Tibial artery (tissue), 4 donors: Measurements from ENCODE around the gene BET1.

Experiments
- DNase-seq, 2 donors: peaks; one replicate each; pipeline ENCODE4 v3.0.0-alpha.2; 2019
- H3K27ac ChIP-seq, 2 donors: fragments of 200-600 bp; sonication (generic) in 1 of 2; 1 replicate in 1 of 2; 2 replicates in 1 of 2; pipeline ENCODE4 v1.5.1; 2018 to 2019; ENCODE audit warnings: mild to moderate bottlenecking in 1 of 2
- H3K27me3 ChIP-seq, 2 donors: fragments of 200-600 bp; sonication (generic) in 1 of 2; one replicate each; pipeline versions ENCODE4 v1.5.1 to v1.6.0; 2016 to 2019
- H3K36me3 ChIP-seq, 3 donors: fragments of 200-600 bp; sonication (generic) in 2 of 3; one replicate each; pipeline ENCODE4 v1.5.1; 2016 to 2019; ENCODE audit warnings: mild to moderate bottlenecking in 2 of 3
- H3K4me1 ChIP-seq, 4 donors: fragments of 200-600 bp; sonication (generic) in 2 of 4; 1 replicate in 3 of 4; 2 replicates in 1 of 4; pipeline ENCODE4 v1.5.1; 2016 to 2019
- H3K4me3 ChIP-seq, 2 donors: fragments of 200-600 bp; sonication (generic) in 1 of 2; 1 replicate in 1 of 2; 2 replicates in 1 of 2; pipeline ENCODE4 v1.5.1; 2018 to 2019; ENCODE audit warnings: mild to moderate bottlenecking in 2 of 2
- H3K9me3 ChIP-seq, 3 donors: fragments of 200-600 bp; sonication (generic) in 1 of 3; one replicate each; pipeline ENCODE4 v1.5.1; 2016 to 2019
- intact Hi-C: fragments of 100-400 bp; cut with DNase I; formaldehyde crosslinking; loops from one replicate; pipeline ENCODE4 v1.15.0; 2023; ENCODE audit warnings: low total_unique reads
- TF ChIP-seq, protein P1 (sequence below), 2 experiments: fragments of 200-600 bp in 1 of 2; fragments of 450-650 bp in 1 of 2; IDR thresholded peaks; one replicate each; pipeline ENCODE4 v1.5.1; 2017 to 2019; ENCODE audit warnings: antibody characterized with exemption in 2 of 2, mild to moderate bottlenecking in 1 of 2, moderate library complexity in 1 of 2

BET1 gene

GRCh38 chr7:93981480-93981874 lies 22.7 kb downstream of the BET1 start:
- no peak for DNase-seq
- Histone ChIP-seq H3K27me3 (no peaks in the 10 kb centered on the region), H3K4me3 (no peak overlapping the region), H3K9me3 (no peaks in the 10 kb centered on the region), H3K4me1 (no peaks in the 10 kb centered on the region), H3K27ac (no peak overlapping the region), H3K36me3 (no peaks in the 10 kb centered on the region)
- TF ChIP-seq, protein P1, sequence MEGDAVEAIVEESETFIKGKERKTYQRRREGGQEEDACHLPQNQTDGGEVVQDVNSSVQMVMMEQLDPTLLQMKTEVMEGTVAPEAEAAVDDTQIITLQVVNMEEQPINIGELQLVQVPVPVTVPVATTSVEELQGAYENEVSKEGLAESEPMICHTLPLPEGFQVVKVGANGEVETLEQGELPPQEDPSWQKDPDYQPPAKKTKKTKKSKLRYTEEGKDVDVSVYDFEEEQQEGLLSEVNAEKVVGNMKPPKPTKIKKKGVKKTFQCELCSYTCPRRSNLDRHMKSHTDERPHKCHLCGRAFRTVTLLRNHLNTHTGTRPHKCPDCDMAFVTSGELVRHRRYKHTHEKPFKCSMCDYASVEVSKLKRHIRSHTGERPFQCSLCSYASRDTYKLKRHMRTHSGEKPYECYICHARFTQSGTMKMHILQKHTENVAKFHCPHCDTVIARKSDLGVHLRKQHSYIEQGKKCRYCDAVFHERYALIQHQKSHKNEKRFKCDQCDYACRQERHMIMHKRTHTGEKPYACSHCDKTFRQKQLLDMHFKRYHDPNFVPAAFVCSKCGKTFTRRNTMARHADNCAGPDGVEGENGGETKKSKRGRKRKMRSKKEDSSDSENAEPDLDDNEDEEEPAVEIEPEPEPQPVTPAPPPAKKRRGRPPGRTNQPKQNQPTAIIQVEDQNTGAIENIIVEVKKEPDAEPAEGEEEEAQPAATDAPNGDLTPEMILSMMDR (IDR thresholded peaks at IDR 0.05) = no peak
- intact Hi-C loops = no loop called here

GRCh38 chr7:93980744-93981479 lies 23.2 kb downstream of the BET1 start:
- Histone ChIP-seq H3K36me3 (no peaks in the 10 kb centered on the region), H3K27ac (no peak overlapping the region), H3K4me3 (no peak overlapping the region), H3K27me3 (no peaks in the 10 kb centered on the region), H3K4me1 (no peaks in the 10 kb centered on the region), H3K9me3 (no peaks in the 10 kb centered on the region)
- no peak for DNase-seq
- TF ChIP-seq, protein P1 (IDR thresholded peaks at IDR 0.05) = no peak
- intact Hi-C loops = no loop called here

GRCh38 chr7:93977211-93977950 lies 26.8 kb downstream of the BET1 start:
- DNase-seq = no peak
- Histone ChIP-seq H3K4me1 (no peaks in the 10 kb centered on the region), H3K27me3 (no peaks in the 10 kb centered on the region), H3K9me3 (no peaks in the 10 kb centered on the region), H3K4me3 (no peak overlapping the region), H3K36me3 (no peaks in the 10 kb centered on the region), H3K27ac (no peak overlapping the region)
- intact Hi-C loops = no loop called here
- TF ChIP-seq, protein P1 (IDR thresholded peaks at IDR 0.05) = no peak

DNA sequence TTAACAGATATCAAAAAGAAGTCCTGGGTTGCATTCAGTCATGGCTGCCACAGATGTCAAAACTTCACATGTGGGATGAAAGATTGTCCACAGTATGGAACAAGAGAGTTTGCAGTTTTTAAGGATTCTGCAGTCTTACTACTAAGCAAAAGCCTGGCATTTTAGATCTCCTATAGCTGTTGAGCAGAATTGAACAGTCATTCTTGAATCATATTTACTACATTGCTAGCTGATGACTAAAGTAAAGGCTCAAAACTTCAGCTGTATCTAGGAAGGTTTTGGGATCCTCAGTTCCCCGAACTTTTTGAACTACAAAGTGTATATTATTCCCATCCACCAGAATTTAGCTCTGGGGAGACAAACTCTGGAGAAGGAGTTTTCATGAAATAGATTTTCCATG lies 31.0 kb downstream of the BET1 start:
- no peak overlapping the region for H3K4me3 ChIP-seq
- H3K9me3 ChIP-seq = no peaks in the 10 kb centered on the region
- no peaks in the 10 kb centered on the region for H3K4me1 ChIP-seq
- no peak overlapping the region for H3K27ac ChIP-seq
- TF ChIP-seq, protein P1 (IDR thresholded peaks at IDR 0.05) = no peak
- no peak for DNase-seq
- H3K36me3 ChIP-seq = no peaks in the 10 kb centered on the region
- H3K27me3 ChIP-seq = no peaks in the 10 kb centered on the region
- intact Hi-C loops = no loop called here

GRCh38 chr7:93972029-93972725 lies 32.0 kb downstream of the BET1 start:
- Histone ChIP-seq H3K27me3 (no peaks in the 10 kb centered on the region), H3K27ac (no peak overlapping the region), H3K9me3 (no peaks in the 10 kb centered on the region), H3K4me1 (no peaks in the 10 kb centered on the region), H3K36me3 (no peaks in the 10 kb centered on the region), H3K4me3 (no peak overlapping the region)
- TF ChIP-seq, protein P1 (IDR thresholded peaks at IDR 0.05) = no peak
- intact Hi-C loops = no loop called here
- no peak for DNase-seq
